Mesenchymal stem cell (in vitro differentiated cells and primary cell): Measurements from ENCODE around the gene UPK1A.

Source experiments
- DNase-seq: peaks from one replicate; pipeline ENCODE4 v3.0.0-alpha.2; 2013
- H2AFZ ChIP-seq: one replicate; pipeline ENCODE4 v1.6.1; 2013; ENCODE audit warnings: low read depth, mild to moderate bottlenecking, control low read depth, inconsistent platforms, low read length, moderate library complexity
- H2AK5ac ChIP-seq: 2 replicates; pipeline ENCODE4 v1.6.1; 2013; ENCODE audit warnings: low read length, moderate library complexity, mild to moderate bottlenecking, inconsistent platforms; ENCODE audit not compliant: severe bottlenecking
- H2BK120ac ChIP-seq: one replicate; pipeline ENCODE4 v1.6.1; 2013; ENCODE audit warnings: low read depth, mild to moderate bottlenecking, inconsistent platforms, low read length, moderate library complexity
- H2BK12ac ChIP-seq, 2 experiments: one replicate each; pipeline ENCODE4 v1.6.1; 2013; ENCODE audit warnings: inconsistent platforms in 2 of 2, low read length in 2 of 2, mild to moderate bottlenecking in 2 of 2, moderate library complexity in 2 of 2, control low read depth in 1 of 2
- H2BK15ac ChIP-seq: one replicate; pipeline ENCODE4 v1.6.1; 2013; ENCODE audit warnings: mild to moderate bottlenecking, low read depth, inconsistent platforms; ENCODE audit not compliant: poor library complexity, severe bottlenecking
- H2BK5ac ChIP-seq: 2 replicates; pipeline ENCODE4 v1.6.1; 2013; ENCODE audit warnings: low read depth, mild to moderate bottlenecking, low read length, control low read depth, inconsistent platforms; ENCODE audit not compliant: poor library complexity, severe bottlenecking
- H3K14ac ChIP-seq, 2 experiments: one replicate each; pipeline ENCODE4 v1.6.1; 2013; ENCODE audit warnings: inconsistent platforms in 2 of 2, low read length in 2 of 2, control low read depth in 1 of 2, mild to moderate bottlenecking in 1 of 2, moderate library complexity in 1 of 2
- H3K18ac ChIP-seq, 2 experiments: one replicate each; pipeline ENCODE4 v1.6.1; 2013; ENCODE audit warnings: inconsistent platforms in 2 of 2, low read length in 2 of 2, control low read depth in 1 of 2, low read depth in 1 of 2, mild to moderate bottlenecking in 1 of 2
- H3K23ac ChIP-seq, 2 experiments: one replicate each; pipeline ENCODE4 v1.6.1; 2013; ENCODE audit warnings: inconsistent platforms in 2 of 2, low read length in 2 of 2, mild to moderate bottlenecking in 2 of 2, moderate library complexity in 2 of 2, control low read depth in 1 of 2
- H3K27ac ChIP-seq: 2 replicates; pipeline ENCODE4 v1.5.1; 2013; ENCODE audit warnings: mild to moderate bottlenecking, moderate library complexity, low read length, control low read depth, inconsistent platforms; ENCODE audit not compliant: poor library complexity, severe bottlenecking
- H3K27me3 ChIP-seq, 2 experiments: 2 replicates each; pipeline versions ENCODE4 v1.6.1 to v1.7.0; 2013; ENCODE audit warnings: low read length in 2 of 2, mild to moderate bottlenecking in 2 of 2, moderate library complexity in 2 of 2, control low read depth in 1 of 2, inconsistent platforms in 1 of 2; ENCODE audit not compliant: control insufficient read depth in 1 of 2, insufficient read depth in 1 of 2
- H3K36me3 ChIP-seq, 2 experiments: 2 replicates each; pipeline versions ENCODE4 v1.6.1 to v1.7.0; 2013; ENCODE audit warnings: low read length in 2 of 2, control low read depth in 1 of 2, inconsistent platforms in 1 of 2, low read depth in 1 of 2, mild to moderate bottlenecking in 1 of 2; ENCODE audit not compliant: insufficient read depth in 2 of 2, control insufficient read depth in 1 of 2
- H3K4ac ChIP-seq, 2 experiments: one replicate each; pipeline ENCODE4 v1.6.1; 2013; ENCODE audit warnings: inconsistent platforms in 2 of 2, low read length in 2 of 2, mild to moderate bottlenecking in 2 of 2, moderate library complexity in 2 of 2, control low read depth in 1 of 2, low read depth in 1 of 2
- H3K4me1 ChIP-seq: 2 replicates; pipeline ENCODE4 v1.6.1; 2013; ENCODE audit warnings: low read depth, low read length, control low read depth; ENCODE audit not compliant: control insufficient read depth, insufficient read depth
- H3K4me2 ChIP-seq: 2 replicates; pipeline ENCODE4 v1.6.1; 2013; ENCODE audit warnings: low read length, mild to moderate bottlenecking, inconsistent platforms; ENCODE audit not compliant: poor library complexity, severe bottlenecking
- H3K4me3 ChIP-seq, 2 experiments: 2 replicates each; pipeline versions ENCODE4 v1.5.1 to v1.7.0; 2013; ENCODE audit warnings: low read length in 2 of 2, mild to moderate bottlenecking in 2 of 2, control low read depth in 1 of 2, low read depth in 1 of 2; ENCODE audit not compliant: insufficient read depth in 1 of 2
- H3K79me1 ChIP-seq: replicated peaks from 2 replicates; pipeline ENCODE4 v1.6.1; 2013; ENCODE audit warnings: mild to moderate bottlenecking, control low read depth, low read length, inconsistent platforms; ENCODE audit not compliant: poor library complexity, severe bottlenecking
- H3K9ac ChIP-seq: 2 replicates; pipeline ENCODE4 v1.7.0; 2013; ENCODE audit warnings: mild to moderate bottlenecking, low read length, moderate library complexity
- H3K9me3 ChIP-seq: 2 replicates; pipeline ENCODE4 v1.7.0; 2013; ENCODE audit warnings: mild to moderate bottlenecking, low read length; ENCODE audit not compliant: control insufficient read depth
- H4K8ac ChIP-seq: one replicate; pipeline ENCODE4 v1.6.1; 2013; ENCODE audit warnings: inconsistent platforms, mild to moderate bottlenecking, low read length, moderate library complexity
- H4K91ac ChIP-seq: one replicate; pipeline ENCODE4 v1.6.1; 2013; ENCODE audit warnings: mild to moderate bottlenecking, low read length, inconsistent platforms
- WGBS: methylation state at CpG from one replicate; pipeline ENCODE4 v1.1.7; 2013; ENCODE audit warnings: mixed read lengths; 5-methylcytosine and 5-hydroxymethylcytosine counted together

The UPK1A gene

DNA sequence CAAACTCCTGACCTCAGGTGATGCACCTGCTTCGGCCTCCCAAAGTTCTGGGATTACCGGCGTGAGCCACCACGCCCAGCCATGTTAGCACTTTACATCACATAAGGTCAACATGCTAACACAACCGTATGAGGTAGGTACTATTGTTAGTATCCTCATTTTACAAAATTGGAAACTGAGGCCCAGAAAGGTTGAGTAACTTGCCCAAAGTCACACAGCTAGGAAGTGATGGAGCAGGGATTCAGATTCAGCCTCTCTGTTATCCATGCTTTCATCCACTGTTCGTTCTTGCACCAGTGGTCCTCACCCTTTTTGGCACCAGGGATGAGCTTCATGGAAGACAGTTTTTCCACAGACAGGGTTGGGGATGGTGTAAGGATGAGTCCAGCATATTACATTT, 9.6 kb upstream of the UPK1A start:
- WGBS = no CpG with 5 or more reads among the region's 6 CpGs
- Histone ChIP-seq H3K4me2 (no peak overlapping the region), H2AFZ (no peak overlapping the region), H3K4ac (no peak overlapping the region), H3K23ac (no peak overlapping the region), H3K14ac (no peak overlapping the region), H2BK15ac (no peak overlapping the region), H2BK12ac (no peak overlapping the region), H4K8ac (no peak overlapping the region), H4K91ac (no peak overlapping the region), H3K9me3 (no peaks in the 10 kb centered on the region), H2AK5ac (no peak overlapping the region), H3K79me1 (peaks cover 21% of the 10 kb centered on the region), H2BK5ac (no peak overlapping the region), H3K27ac (no peak overlapping the region), H2BK120ac (no peak overlapping the region), H3K9ac (no peak overlapping the region), H3K18ac (no peak overlapping the region), H3K36me3 (peaks cover 65 to 67% of the 10 kb centered on the region in 2 experiments), H3K4me3 (no peak overlapping the region), H3K27me3 (no peaks in the 10 kb centered on the region), H3K4me1 (peaks cover 3% of the 10 kb centered on the region)
- no peak for DNase-seq

GRCh38 chr19:35657904-35658700, 8.2 kb upstream of the UPK1A start:
- no peak overlapping the region for H3K27ac ChIP-seq
- no peak overlapping the region for H3K14ac ChIP-seq
- no peak overlapping the region for H4K8ac ChIP-seq
- WGBS = 95% methylated on average over 15 of the region's 15 CpGs
- no peak overlapping the region for H2BK5ac ChIP-seq
- no peak overlapping the region for H2BK120ac ChIP-seq
- no peak overlapping the region for H3K4ac ChIP-seq
- no peak overlapping the region for H3K4me3 ChIP-seq
- H3K79me1 ChIP-seq = peaks cover 19% of the 10 kb centered on the region
- H3K27me3 ChIP-seq = no peaks in the 10 kb centered on the region
- DNase-seq = no peak
- peaks cover 64 to 69% of the 10 kb centered on the region in 2 experiments for H3K36me3 ChIP-seq
- no peak overlapping the region for H3K23ac ChIP-seq
- H3K18ac ChIP-seq = no peak overlapping the region
- H2AFZ ChIP-seq = no peak overlapping the region
- no peak overlapping the region for H3K4me2 ChIP-seq
- H3K4me1 ChIP-seq = peaks cover 3% of the 10 kb centered on the region
- no peak overlapping the region for H4K91ac ChIP-seq
- no peak overlapping the region for H2AK5ac ChIP-seq
- no peak overlapping the region for H2BK12ac ChIP-seq
- H3K9me3 ChIP-seq = no peaks in the 10 kb centered on the region
- no peak overlapping the region for H3K9ac ChIP-seq
- H2BK15ac ChIP-seq = no peak overlapping the region

DNA sequence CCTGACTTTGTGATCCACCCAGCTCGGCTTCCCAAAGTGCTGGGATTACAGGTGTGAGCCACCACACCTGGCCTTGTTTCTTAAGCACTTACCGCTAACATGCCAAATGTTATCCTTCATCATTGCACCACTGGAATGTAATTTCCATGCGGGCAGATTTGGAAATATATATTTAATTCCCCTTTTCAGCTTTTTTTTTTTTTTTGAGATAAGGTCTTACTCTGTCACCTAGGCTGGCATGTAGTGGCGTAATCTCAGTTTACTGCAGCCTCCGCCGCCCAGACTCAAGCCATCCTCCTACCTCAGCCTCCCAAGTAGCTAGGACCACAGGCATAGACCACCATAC, 4.3 kb upstream of the UPK1A start:
- Histone ChIP-seq H3K23ac (no peak overlapping the region), H3K79me1 (peaks cover 8% of the 10 kb centered on the region), H3K18ac (no peak overlapping the region), H2AK5ac (no peak overlapping the region), H3K36me3 (peaks cover 44 to 51% of the 10 kb centered on the region in 2 experiments), H2BK15ac (no peak overlapping the region), H3K9ac (no peak overlapping the region), H3K4me1 (peaks cover 3% of the 10 kb centered on the region), H4K8ac (no peak overlapping the region), H3K14ac (no peak overlapping the region), H2AFZ (no peak overlapping the region), H2BK12ac (no peak overlapping the region), H3K27me3 (no peaks in the 10 kb centered on the region), H3K9me3 (no peaks in the 10 kb centered on the region), H3K4ac (no peak overlapping the region), H2BK120ac (no peak overlapping the region), H3K27ac (no peak overlapping the region), H2BK5ac (no peak overlapping the region), H3K4me2 (no peak overlapping the region), H4K91ac (no peak overlapping the region), H3K4me3 (no peak overlapping the region)
- no peak for DNase-seq
- WGBS = 100% methylated on average over 3 of the region's 6 CpGs

DNA sequence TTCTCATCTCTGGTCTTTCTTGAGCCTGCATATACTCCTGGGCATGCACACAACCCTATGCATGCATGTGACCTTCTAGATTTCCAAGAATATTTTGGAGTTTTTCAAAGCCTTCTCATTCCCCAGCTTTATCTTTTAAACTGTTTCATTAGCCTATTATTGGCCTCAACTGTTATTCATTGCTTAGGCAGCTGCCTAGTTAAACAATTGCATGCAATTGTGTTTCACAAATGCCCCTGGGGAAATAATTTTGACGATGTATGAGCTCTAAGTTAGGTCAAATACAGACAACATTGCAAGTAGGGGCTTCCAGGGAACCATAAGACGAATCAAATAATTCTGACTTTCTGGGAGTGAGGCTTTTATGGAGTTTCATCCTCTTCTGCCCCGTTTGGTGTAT, 2.3 kb upstream of the UPK1A start:
- no peak for DNase-seq

More for the DNA sequence above, 2.3 kb upstream of the UPK1A start:
- no peaks in the 10 kb centered on the region for H3K9me3 ChIP-seq
- no peaks in the 10 kb centered on the region for H3K27me3 ChIP-seq
- H4K8ac ChIP-seq = no peak overlapping the region
- no peak overlapping the region for H2AFZ ChIP-seq
- H2AK5ac ChIP-seq = no peak overlapping the region
- H3K4me3 ChIP-seq = no peak overlapping the region
- peaks cover 3% of the 10 kb centered on the region for H3K4me1 ChIP-seq
- WGBS = 88% methylated on average over 3 of the region's 3 CpGs
- H2BK120ac ChIP-seq = no peak overlapping the region
- H2BK12ac ChIP-seq = no peak overlapping the region
- no peak overlapping the region for H3K4me2 ChIP-seq
- no peak overlapping the region for H3K18ac ChIP-seq
- H2BK15ac ChIP-seq = no peak overlapping the region
- no peak overlapping the region for H3K23ac ChIP-seq
- no peak overlapping the region for H3K14ac ChIP-seq
- H4K91ac ChIP-seq = no peak overlapping the region
- H3K4ac ChIP-seq = no peak overlapping the region
- peaks cover 26 to 33% of the 10 kb centered on the region in 2 experiments for H3K36me3 ChIP-seq
- no peak overlapping the region for H3K27ac ChIP-seq
- no peak overlapping the region for H2BK5ac ChIP-seq
- H3K9ac ChIP-seq = no peak overlapping the region
- no peaks in the 10 kb centered on the region for H3K79me1 ChIP-seq
